Ishikawa (cell line): ENCODE measurements around the gene S100A10.

Source experiments
- CEBPB ChIP-seq: IDR thresholded peaks from 2 replicates; pipeline ENCODE4 v1.6.1; 2012
- CREB1 ChIP-seq: IDR thresholded peaks from 2 replicates; pipeline ENCODE4 v1.6.1; 2012; ENCODE audit warnings: low read depth
- EGR1 ChIP-seq: IDR thresholded peaks from 2 replicates; pipeline ENCODE4 v1.6.1; 2012
- EP300 ChIP-seq: IDR thresholded peaks from 2 replicates; pipeline ENCODE4 v1.6.1; 2012; ENCODE audit warnings: borderline replicate concordance
- FOXM1 ChIP-seq: IDR thresholded peaks from 2 replicates; pipeline ENCODE4 v1.6.1; 2012; ENCODE audit warnings: low read depth, borderline replicate concordance
- NFIC ChIP-seq: IDR thresholded peaks from 2 replicates; pipeline ENCODE4 v1.6.1; 2012
- RAD21 ChIP-seq: IDR thresholded peaks from 2 replicates; pipeline ENCODE4 v1.6.1; 2012; ENCODE audit warnings: low read depth
- TAF1 ChIP-seq: IDR thresholded peaks from 2 replicates; pipeline ENCODE4 v1.6.1; 2012; ENCODE audit warnings: low read depth, mild to moderate bottlenecking
- TCF12 ChIP-seq: IDR thresholded peaks from 2 replicates; pipeline ENCODE4 v1.6.1; 2012; ENCODE audit warnings: low read depth
- TEAD4 ChIP-seq: IDR thresholded peaks from 2 replicates; pipeline ENCODE4 v1.6.1; 2012
- YY1 ChIP-seq: IDR thresholded peaks from 2 replicates; pipeline ENCODE4 v1.6.1; 2012; ENCODE audit warnings: low read depth
- ZBTB7A ChIP-seq: IDR thresholded peaks from 2 replicates; pipeline ENCODE4 v1.6.1; 2012; ENCODE audit warnings: low read depth
- TF ChIP-seq, protein P1 (sequence below): IDR thresholded peaks from 2 replicates; pipeline ENCODE4 v1.6.1; 2012; ENCODE audit warnings: low read depth, mild to moderate bottlenecking
- TF ChIP-seq, protein P2 (sequence below): IDR thresholded peaks from 2 replicates; pipeline ENCODE4 v1.6.1; 2012
- TF ChIP-seq, protein P3 (sequence below): IDR thresholded peaks from 2 replicates; pipeline ENCODE4 v1.6.1; 2012

S100A10 gene

DNA sequence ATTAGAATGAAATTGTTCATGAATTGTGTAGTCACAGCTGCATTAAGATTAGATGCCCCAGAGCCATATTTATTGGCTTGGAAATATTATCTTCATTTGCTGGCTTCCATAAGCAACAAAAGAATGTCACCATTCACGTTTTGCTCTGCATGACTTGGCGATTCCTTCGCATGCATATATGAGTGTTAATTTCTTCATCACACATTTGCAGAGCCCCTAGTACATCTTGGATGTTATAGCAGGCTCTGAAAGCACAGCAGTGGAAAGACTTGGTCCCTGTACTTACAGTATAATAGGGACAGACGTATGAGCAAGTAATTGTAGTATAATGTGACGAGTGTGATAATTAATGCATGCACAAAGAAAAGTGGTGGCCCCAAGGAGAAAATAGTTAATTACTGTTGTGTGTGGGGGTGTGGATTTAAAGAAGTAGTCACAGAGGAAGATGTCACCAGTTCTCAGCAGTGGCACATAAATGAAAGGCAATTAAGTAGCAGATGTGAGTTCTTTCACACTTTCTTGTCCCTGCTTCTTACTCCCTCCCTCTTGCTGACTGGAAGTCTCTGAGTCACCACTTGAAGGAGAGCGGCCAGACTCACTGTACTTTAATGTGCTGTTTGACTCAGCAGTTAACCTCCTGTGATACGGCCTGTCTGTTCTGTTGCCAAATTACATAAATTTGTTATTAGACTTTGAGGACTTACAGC, 21.0 kb downstream of the S100A10 start:
- TF ChIP-seq RAD21 (peak; percentile 13; the same call in 1 of the 2 replicates), EP300 (peak; percentile 79), NFIC (peak; percentile 94), TCF12 (peak; percentile 70), FOXM1 (peak; percentile 58; the same call in 1 of the 2 replicates), CEBPB (peak; percentile 39; the same call in 1 of the 2 replicates), TEAD4 (peak; percentile 92), YY1 (no peak; the same call in 1 of the 2 replicates), EGR1 (no peak), TAF1 (no peak)

DNA sequence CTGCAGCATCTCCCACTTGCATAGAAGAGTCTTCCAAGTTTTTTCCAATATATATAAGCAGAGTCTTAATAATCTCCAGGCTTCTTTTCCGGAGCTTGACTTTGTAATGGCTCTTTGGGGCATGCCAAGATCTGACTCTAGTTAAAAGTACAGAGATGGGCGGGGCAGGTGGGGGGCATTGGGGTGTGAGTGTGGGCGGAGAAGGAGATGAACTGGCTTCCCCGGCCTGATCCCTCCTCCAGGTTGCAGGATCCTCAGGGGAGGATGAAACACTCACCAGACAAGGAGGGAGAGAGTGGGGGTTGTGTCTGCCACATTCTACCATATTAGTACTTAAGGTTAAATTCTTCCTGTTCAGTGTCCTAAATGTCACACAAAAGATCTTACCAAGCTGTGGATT, 23.0 kb downstream of the S100A10 start:
- TF ChIP-seq EP300 = no peak

DNA sequence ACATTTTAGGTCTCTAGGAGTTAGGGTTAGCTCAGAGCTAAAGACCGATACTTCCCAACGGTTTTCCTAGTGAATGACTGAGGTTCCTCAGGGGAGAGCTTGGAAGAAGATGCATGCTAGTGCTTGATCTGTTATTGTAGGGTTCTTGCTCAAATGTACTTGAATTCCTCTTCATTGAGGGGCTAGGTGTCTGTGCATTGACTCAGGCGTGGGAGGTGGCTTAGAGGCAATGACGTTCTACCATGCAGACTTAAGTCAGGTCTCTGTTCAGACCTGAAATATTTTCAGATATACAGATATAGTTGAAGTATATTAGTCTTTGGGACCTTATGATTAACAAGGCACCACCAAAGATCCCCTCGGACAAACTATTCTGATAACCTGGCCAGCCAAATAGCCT, 23.5 kb downstream of the S100A10 start:
- no peak for TF ChIP-seq ZBTB7A
- TF ChIP-seq YY1 = no peak

DNA sequence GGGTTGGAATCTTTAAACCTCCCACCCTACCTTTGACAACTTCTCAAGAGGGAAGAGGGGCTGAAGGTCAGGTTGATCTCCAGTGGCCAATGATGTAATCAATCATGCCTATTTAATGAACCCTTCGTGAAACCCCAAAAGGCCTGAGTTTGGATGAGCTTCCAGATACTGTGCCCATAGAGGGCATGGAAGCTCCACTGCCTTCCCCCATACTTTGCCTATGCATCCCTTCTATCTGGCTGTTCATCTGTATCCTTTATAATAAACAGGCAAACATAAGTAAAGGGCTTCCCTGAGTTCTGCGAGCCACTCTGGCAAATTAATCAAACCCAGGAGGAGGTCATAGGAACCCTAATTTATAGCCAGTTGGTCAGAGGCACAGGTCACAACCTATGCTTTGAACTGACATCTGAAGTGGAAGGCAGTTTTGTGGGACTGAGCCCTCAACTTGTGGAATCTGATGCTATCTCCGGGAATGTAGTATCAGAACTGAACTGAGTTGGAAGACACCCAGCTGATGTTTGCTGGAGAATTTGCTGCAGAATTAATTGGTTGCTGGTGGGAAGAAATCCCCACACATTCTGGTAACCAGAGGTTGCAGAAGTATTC, 24.8 kb downstream of the S100A10 start:
- no peak for TF ChIP-seq CEBPB
- TF ChIP-seq RAD21 = peak; percentile 46

DNA sequence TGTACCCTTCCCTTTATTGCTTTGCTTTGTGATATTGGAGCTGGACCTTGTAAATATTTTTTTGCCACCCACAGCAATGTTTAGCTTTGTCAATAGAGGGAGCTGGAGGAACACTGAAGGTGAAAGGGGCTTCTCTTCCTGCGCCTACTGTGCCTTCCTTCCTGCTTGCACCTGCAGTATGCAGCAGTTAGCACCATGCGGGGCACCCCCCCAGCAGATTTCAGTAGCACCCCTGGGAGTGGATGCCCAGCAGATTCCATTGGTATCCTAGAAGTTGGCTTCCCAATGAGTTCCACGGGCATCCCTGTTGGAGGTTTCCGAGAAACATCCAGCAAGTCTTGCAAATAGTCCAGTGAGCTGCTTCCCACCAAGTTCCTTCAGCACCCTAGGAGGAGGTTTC, 25.6 kb downstream of the S100A10 start:
- TF ChIP-seq RAD21 = peak; percentile 99
- TF ChIP-seq NFIC = no peak

DNA sequence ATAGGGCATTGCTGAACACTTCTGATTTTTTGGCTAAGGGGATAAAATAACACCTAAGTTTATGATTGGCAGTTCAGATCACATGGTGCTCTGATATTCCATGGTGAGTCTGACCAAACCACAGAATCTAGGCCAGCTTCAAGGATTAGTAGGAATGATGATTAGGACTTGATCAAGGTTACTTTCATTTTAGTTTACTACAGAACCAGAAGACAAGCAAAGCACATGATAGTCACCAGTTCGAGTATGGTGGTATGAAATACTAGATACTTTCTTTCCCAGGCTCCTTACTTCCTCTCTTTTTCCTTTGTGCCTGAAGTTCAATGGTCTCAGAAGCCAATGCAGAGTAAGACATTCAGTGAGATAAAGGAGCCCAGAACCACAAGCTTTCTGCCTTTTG, 26.6 kb downstream of the S100A10 start:
- no peak for TF ChIP-seq YY1
- no peak for TF ChIP-seq TAF1
- TF ChIP-seq EGR1 = no peak
- no peak for TF ChIP-seq EP300
- no peak for TF ChIP-seq CREB1
- TF ChIP-seq, protein P1, sequence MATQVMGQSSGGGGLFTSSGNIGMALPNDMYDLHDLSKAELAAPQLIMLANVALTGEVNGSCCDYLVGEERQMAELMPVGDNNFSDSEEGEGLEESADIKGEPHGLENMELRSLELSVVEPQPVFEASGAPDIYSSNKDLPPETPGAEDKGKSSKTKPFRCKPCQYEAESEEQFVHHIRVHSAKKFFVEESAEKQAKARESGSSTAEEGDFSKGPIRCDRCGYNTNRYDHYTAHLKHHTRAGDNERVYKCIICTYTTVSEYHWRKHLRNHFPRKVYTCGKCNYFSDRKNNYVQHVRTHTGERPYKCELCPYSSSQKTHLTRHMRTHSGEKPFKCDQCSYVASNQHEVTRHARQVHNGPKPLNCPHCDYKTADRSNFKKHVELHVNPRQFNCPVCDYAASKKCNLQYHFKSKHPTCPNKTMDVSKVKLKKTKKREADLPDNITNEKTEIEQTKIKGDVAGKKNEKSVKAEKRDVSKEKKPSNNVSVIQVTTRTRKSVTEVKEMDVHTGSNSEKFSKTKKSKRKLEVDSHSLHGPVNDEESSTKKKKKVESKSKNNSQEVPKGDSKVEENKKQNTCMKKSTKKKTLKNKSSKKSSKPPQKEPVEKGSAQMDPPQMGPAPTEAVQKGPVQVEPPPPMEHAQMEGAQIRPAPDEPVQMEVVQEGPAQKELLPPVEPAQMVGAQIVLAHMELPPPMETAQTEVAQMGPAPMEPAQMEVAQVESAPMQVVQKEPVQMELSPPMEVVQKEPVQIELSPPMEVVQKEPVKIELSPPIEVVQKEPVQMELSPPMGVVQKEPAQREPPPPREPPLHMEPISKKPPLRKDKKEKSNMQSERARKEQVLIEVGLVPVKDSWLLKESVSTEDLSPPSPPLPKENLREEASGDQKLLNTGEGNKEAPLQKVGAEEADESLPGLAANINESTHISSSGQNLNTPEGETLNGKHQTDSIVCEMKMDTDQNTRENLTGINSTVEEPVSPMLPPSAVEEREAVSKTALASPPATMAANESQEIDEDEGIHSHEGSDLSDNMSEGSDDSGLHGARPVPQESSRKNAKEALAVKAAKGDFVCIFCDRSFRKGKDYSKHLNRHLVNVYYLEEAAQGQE = no peak
- TF ChIP-seq, protein P2, sequence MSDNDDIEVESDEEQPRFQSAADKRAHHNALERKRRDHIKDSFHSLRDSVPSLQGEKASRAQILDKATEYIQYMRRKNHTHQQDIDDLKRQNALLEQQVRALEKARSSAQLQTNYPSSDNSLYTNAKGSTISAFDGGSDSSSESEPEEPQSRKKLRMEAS = no peak
- TF ChIP-seq TEAD4 = no peak
- TF ChIP-seq ZBTB7A = no peak
- TF ChIP-seq NFIC = no peak
- TF ChIP-seq FOXM1 = no peak
- TF ChIP-seq, protein P3, sequence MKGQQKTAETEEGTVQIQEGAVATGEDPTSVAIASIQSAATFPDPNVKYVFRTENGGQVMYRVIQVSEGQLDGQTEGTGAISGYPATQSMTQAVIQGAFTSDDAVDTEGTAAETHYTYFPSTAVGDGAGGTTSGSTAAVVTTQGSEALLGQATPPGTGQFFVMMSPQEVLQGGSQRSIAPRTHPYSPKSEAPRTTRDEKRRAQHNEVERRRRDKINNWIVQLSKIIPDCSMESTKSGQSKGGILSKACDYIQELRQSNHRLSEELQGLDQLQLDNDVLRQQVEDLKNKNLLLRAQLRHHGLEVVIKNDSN = no peak
- TF ChIP-seq CEBPB = no peak
- TF ChIP-seq RAD21 = no peak
- TF ChIP-seq TCF12 = no peak

DNA sequence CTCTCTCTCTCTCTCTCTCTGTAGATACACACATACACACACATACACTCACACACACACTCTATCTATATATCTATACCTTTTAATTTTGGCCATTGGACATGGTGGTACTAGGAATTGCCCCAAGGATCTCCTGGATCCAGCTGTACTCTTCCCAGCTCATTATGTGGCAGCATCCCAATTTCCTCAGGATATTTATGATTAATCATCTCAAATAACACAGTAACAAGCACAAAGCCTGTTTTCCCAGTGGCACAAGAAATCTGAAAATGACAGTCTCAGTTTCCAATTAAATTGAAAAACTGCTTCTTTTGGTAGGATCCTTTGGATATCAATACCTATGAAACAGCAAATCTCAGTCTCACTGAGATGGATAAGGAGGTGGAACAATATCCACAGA, 27.6 kb downstream of the S100A10 start:
- no peak for TF ChIP-seq EP300

DNA sequence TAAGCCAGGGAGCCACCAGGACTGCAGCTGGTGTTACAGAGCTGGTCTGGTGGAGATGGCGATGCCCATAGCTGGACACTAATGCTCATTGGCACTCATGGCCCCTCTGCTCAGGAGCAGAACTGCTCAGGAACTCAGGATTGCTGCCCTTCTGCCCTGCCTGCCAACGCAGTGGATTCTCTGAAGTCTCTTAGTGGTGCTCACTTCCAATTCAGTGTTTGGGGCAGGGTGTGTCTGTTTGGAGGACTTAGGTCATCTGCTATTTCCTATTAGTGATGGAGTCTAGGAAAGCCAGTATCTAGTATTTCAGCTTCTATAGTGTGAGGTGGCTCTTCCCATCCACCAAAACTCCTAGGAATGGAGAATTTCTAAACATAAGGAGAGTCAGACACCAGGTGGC, 29.1 kb downstream of the S100A10 start:
- no peak for TF ChIP-seq RAD21
- no peak for TF ChIP-seq YY1
- TF ChIP-seq NFIC = no peak
- TF ChIP-seq TCF12 = no peak
- TF ChIP-seq CREB1 = no peak
- no peak for TF ChIP-seq ZBTB7A
- TF ChIP-seq EP300 = no peak
- TF ChIP-seq EGR1 = no peak
- TF ChIP-seq TEAD4 = no peak
- TF ChIP-seq, protein P2 = no peak
- no peak for TF ChIP-seq FOXM1
- TF ChIP-seq, protein P1 = no peak
- no peak for TF ChIP-seq TAF1
- no peak for TF ChIP-seq CEBPB
- TF ChIP-seq, protein P3 = no peak
